Hepatocyte (in vitro differentiated cells): Measurements from ENCODE around the gene MDH1. TPM values are rescaled to one million over a fixed set of nuclear protein-coding genes. Genes with fewer than 3 reads are reported as not detected.
"Not testable (repeated sequence)": the region's sequence is repeated elsewhere in the genome, so short reads cannot be mapped to it uniquely, and the experiment has no call there.

ENCODE experiments used
- DNase-seq: peaks from one replicate; pipeline ENCODE4 v3.0.0-alpha.2; 2016; ENCODE audit warnings: low spot score
- H2AFZ ChIP-seq: fragments of 200-600 bp; sonication (generic); 2 replicates; pipeline ENCODE4 v1.6.0; 2016; ENCODE audit warnings: antibody characterized with exemption, mild to moderate bottlenecking
- H3K27ac ChIP-seq: fragments of 200-600 bp; sonication (generic); 2 replicates; pipeline ENCODE4 v1.5.1; 2016; ENCODE audit warnings: mild to moderate bottlenecking
- H3K27me3 ChIP-seq: fragments of 200-600 bp; sonication (generic); 2 replicates; pipeline ENCODE4 v1.6.1; 2016
- H3K36me3 ChIP-seq: fragments of 200-600 bp; sonication (generic); replicated peaks from 2 replicates; pipeline ENCODE4 v1.5.1; 2016; ENCODE audit warnings: low read depth; ENCODE audit not compliant: insufficient read depth
- H3K4me1 ChIP-seq: fragments of 200-600 bp; sonication (generic); 2 replicates; pipeline ENCODE4 v1.5.1; 2016; ENCODE audit warnings: mild to moderate bottlenecking, moderate library complexity; ENCODE audit not compliant: insufficient read depth
- H3K4me2 ChIP-seq: fragments of 200-600 bp; sonication (generic); 2 replicates; pipeline ENCODE4 v1.6.0; 2016
- H3K4me3 ChIP-seq: fragments of 200-600 bp; sonication (generic); 2 replicates; pipeline ENCODE4 v1.5.1; 2016; ENCODE audit warnings: mild to moderate bottlenecking
- H3K79me2 ChIP-seq: fragments of 200-600 bp; sonication (generic); 2 replicates; pipeline ENCODE4 v1.6.0; 2017; ENCODE audit warnings: mild to moderate bottlenecking
- H3K9me2 ChIP-seq: fragments of 200-600 bp; sonication (generic); replicated peaks from 2 replicates; pipeline ENCODE4 v1.6.0; 2017; ENCODE audit warnings: mild to moderate bottlenecking; ENCODE audit not compliant: insufficient read depth
- H3K9me3 ChIP-seq: fragments of 200-600 bp; sonication (generic); 2 replicates; pipeline ENCODE4 v1.5.1; 2016; ENCODE audit warnings: low read depth, mild to moderate bottlenecking
- H4K20me1 ChIP-seq: fragments of 200-600 bp; sonication (generic); 2 replicates; pipeline ENCODE4 v1.6.0; 2016; ENCODE audit warnings: mild to moderate bottlenecking; ENCODE audit not compliant: insufficient read depth, poor library complexity, severe bottlenecking
- CTCF ChIP-seq: fragments of 200-600 bp; sonication (generic); IDR thresholded peaks from 2 replicates; pipeline ENCODE4 v1.5.1; 2016; ENCODE audit warnings: antibody characterized with exemption, mild to moderate bottlenecking; ENCODE audit not compliant: poor library complexity
- EZH2 ChIP-seq: fragments of 200-600 bp; sonication (generic); IDR thresholded peaks from 2 replicates; pipeline ENCODE4 v1.6.1; 2016; ENCODE audit warnings: antibody characterized with exemption, mild to moderate bottlenecking, borderline replicate concordance
- EZH2phosphoT487 ChIP-seq: fragments of 200-600 bp; sonication (generic); IDR thresholded peaks from one replicate; pipeline ENCODE4 v1.6.1; 2018; ENCODE audit warnings: antibody characterized with exemption, mild to moderate bottlenecking, low read depth, moderate library complexity; ENCODE audit not compliant: unreplicated experiment, severe bottlenecking
- WGBS: methylation state at CpG from one replicate; pipeline ENCODE4 v1.1.6; 2016; ENCODE audit warnings: low lambda C conversion rate; ENCODE audit errors: missing lambda C conversion rate; 5-methylcytosine and 5-hydroxymethylcytosine counted together
- polyA plus RNA-seq: library from polyadenylated mRNA; unstranded; fragments of >200 nt; fragmentation: Nextera tagmentation; extraction: Ambion mirVana; gene quantifications from 2 replicates; pipeline ENCODE4 v1.2.1, GENCODE V29; 2016
- total RNA-seq: library from RNA; depleted of rRNA; stranded (reverse); fragments of >200 nt; gene quantifications from 2 replicates; pipeline ENCODE4 v1.2.3, GENCODE V29; 2014

MDH1 gene
- total and polyA plus RNA-seq, 2 experiments from 2014 or later, result 297 to 298 TPM

- no peak overlapping the region for H3K4me2 ChIP-seq
- no peak overlapping the region for H2AFZ ChIP-seq
- no peak overlapping the region for H3K4me3 ChIP-seq
- no peak for DNase-seq
- no peaks in the 10 kb centered on the region for H3K4me1 ChIP-seq
- TF ChIP-seq EZH2phosphoT487 (no peak), EZH2 (no peak), CTCF (no peak)
- H3K27ac ChIP-seq, result no peak overlapping the region
- no peaks in the 10 kb centered on the region for H3K9me2 ChIP-seq
- H4K20me1 ChIP-seq, result no peaks in the 10 kb centered on the region
- H3K9me3 ChIP-seq, result no peaks in the 10 kb centered on the region
- H3K36me3 ChIP-seq, result no peaks in the 10 kb centered on the region
- no peaks in the 10 kb centered on the region for H3K79me2 ChIP-seq
- 75% methylated on average over 2 of the region's 2 CpGs for WGBS
- no peaks in the 10 kb centered on the region for H3K27me3 ChIP-seq
These were observed 43.7 kb upstream of the MDH1 start for GRCh38 chr2:63545023-63545422.

GRCh38 chr2:63553049-63553448, 35.7 kb upstream of the MDH1 start:
- Histone ChIP-seq H3K4me3 (no peak overlapping the region), H3K9me2 (no peaks in the 10 kb centered on the region), H3K36me3 (no peaks in the 10 kb centered on the region), H3K9me3 (no peaks in the 10 kb centered on the region), H4K20me1 (no peaks in the 10 kb centered on the region), H3K79me2 (no peaks in the 10 kb centered on the region), H3K4me1 (no peaks in the 10 kb centered on the region), H2AFZ (no peak overlapping the region), H3K27me3 (no peaks in the 10 kb centered on the region), H3K4me2 (no peak overlapping the region), H3K27ac (no peak overlapping the region)
- TF ChIP-seq EZH2 (no peak), EZH2phosphoT487 (no peak), CTCF (no peak)
- DNase-seq, result no peak
- 67% methylated on average over 4 of the region's 4 CpGs for WGBS

- no peak overlapping the region for H2AFZ ChIP-seq
- no peaks in the 10 kb centered on the region for H3K36me3 ChIP-seq
- no peaks in the 10 kb centered on the region for H3K79me2 ChIP-seq
- no peak for TF ChIP-seq CTCF
- no peak for TF ChIP-seq EZH2
- no peak for TF ChIP-seq EZH2phosphoT487
- WGBS, result 93% methylated on average over 7 of the region's 7 CpGs
- no peaks in the 10 kb centered on the region for H3K9me2 ChIP-seq
- H3K27me3 ChIP-seq, result no peaks in the 10 kb centered on the region
- H3K4me1 ChIP-seq, result no peaks in the 10 kb centered on the region
- H3K4me2 ChIP-seq, result no peak overlapping the region
- no peak overlapping the region for H3K27ac ChIP-seq
- no peaks in the 10 kb centered on the region for H4K20me1 ChIP-seq
- no peak overlapping the region for H3K4me3 ChIP-seq
- no peaks in the 10 kb centered on the region for H3K9me3 ChIP-seq
- DNase-seq, result no peak
These were observed 33.5 kb upstream of the MDH1 start for GRCh38 chr2:63555299-63555698.

GRCh38 chr2:63555931-63556330, 32.8 kb upstream of the MDH1 start:
- Histone ChIP-seq H3K4me1 (no peaks in the 10 kb centered on the region), H3K79me2 (no peaks in the 10 kb centered on the region), H3K9me3 (no peaks in the 10 kb centered on the region), H3K9me2 (no peaks in the 10 kb centered on the region), H3K27ac (no peak overlapping the region), H2AFZ (no peak overlapping the region), H3K27me3 (no peaks in the 10 kb centered on the region), H3K4me2 (no peak overlapping the region), H3K4me3 (no peak overlapping the region), H4K20me1 (no peaks in the 10 kb centered on the region), H3K36me3 (no peaks in the 10 kb centered on the region)
- DNase-seq, result no peak
- no peak for TF ChIP-seq CTCF
- TF ChIP-seq EZH2, result no peak
- no peak for TF ChIP-seq EZH2phosphoT487
- 78% methylated on average over 3 of the region's 3 CpGs for WGBS

- not testable (repeated sequence) for H3K27me3 ChIP-seq, H3K9me3 ChIP-seq, H3K4me1 ChIP-seq, H3K4me2 ChIP-seq, H3K4me3 ChIP-seq, H4K20me1 ChIP-seq, H2AFZ ChIP-seq, H3K79me2 ChIP-seq, H3K36me3 ChIP-seq, H3K27ac ChIP-seq, H3K9me2 ChIP-seq, DNase-seq
These were observed 30.9 kb upstream of the MDH1 start for GRCh38 chr2:63557819-63558218.

GRCh38 chr2:63558922-63559321, 29.8 kb upstream of the MDH1 start:
- 62% methylated on average over 3 of the region's 3 CpGs for WGBS
- H2AFZ ChIP-seq, H3K9me3 ChIP-seq, H3K4me2 ChIP-seq, H3K79me2 ChIP-seq, H3K4me1 ChIP-seq, H4K20me1 ChIP-seq, DNase-seq, H3K27ac ChIP-seq, H3K36me3 ChIP-seq, H3K9me2 ChIP-seq, H3K4me3 ChIP-seq, H3K27me3 ChIP-seq: not testable (repeated sequence)
